Osteocyte (in vitro differentiated cells): ENCODE data around the gene FCGBP. TPM values are rescaled to one million over a fixed set of nuclear protein-coding genes. Genes with fewer than 3 reads are reported as not detected.

Source experiments
- DNase-seq: peaks from one replicate; pipeline ENCODE4 v3.0.0; 2021; ENCODE audit warnings: mixed read lengths; ENCODE audit not compliant: unreplicated experiment; ENCODE audit errors: extremely low spot score
- H3K27ac Mint-ChIP-seq: one replicate; pipeline ENCODE4 v1.8.0; 2021; ENCODE audit warnings: mild to moderate bottlenecking, mixed read lengths; ENCODE audit not compliant: unreplicated experiment
- H3K27me3 Mint-ChIP-seq: one replicate; pipeline ENCODE4 v1.8.0; 2021; ENCODE audit warnings: mixed read lengths; ENCODE audit not compliant: unreplicated experiment
- H3K36me3 Mint-ChIP-seq: one replicate; pipeline ENCODE4 v1.8.0; 2021; ENCODE audit warnings: mixed read lengths; ENCODE audit not compliant: unreplicated experiment
- H3K4me1 Mint-ChIP-seq: one replicate; pipeline ENCODE4 v1.8.0; 2021; ENCODE audit warnings: mixed read lengths; ENCODE audit not compliant: unreplicated experiment
- H3K4me3 Mint-ChIP-seq: one replicate; pipeline ENCODE4 v1.8.0; 2021; ENCODE audit warnings: mild to moderate bottlenecking, moderate library complexity, mixed read lengths; ENCODE audit not compliant: unreplicated experiment
- H3K9me3 Mint-ChIP-seq: one replicate; pipeline ENCODE4 v1.8.0; 2021; ENCODE audit warnings: mixed read lengths; ENCODE audit not compliant: unreplicated experiment
- CTCF ChIP-seq: fragments of 200-600 bp; sonication (generic); IDR thresholded peaks from 2 replicates; pipeline ENCODE4 v1.5.0; 2021; ENCODE audit warnings: antibody characterized with exemption, mild to moderate bottlenecking, moderate library complexity
- total RNA-seq: library from RNA; stranded (reverse); gene quantifications from 2 replicates; pipeline ENCODE4 v1.2.1, GENCODE V29; 2021

FCGBP gene
- total RNA-seq, 1 donor from 2014 or later: 0.38 TPM

- Mint-ChIP-seq H3K4me3 (no peak overlapping the region), H3K4me1 (peaks cover 24% of the 10 kb centered on the region), H3K27ac (no peak overlapping the region), H3K27me3 (no peaks in the 10 kb centered on the region), H3K9me3 (peaks cover 13% of the 10 kb centered on the region), H3K36me3 (peaks cover 4% of the 10 kb centered on the region)
- no peak for DNase-seq
- TF ChIP-seq CTCF: no peak
Observed at GRCh38 chr19:39943586-39943985, 9.2 kb upstream of the FCGBP start.

- Mint-ChIP-seq H3K4me3 (no peak overlapping the region), H3K27ac (peak overlapping the region; percentile 59), H3K4me1 (peaks cover 24% of the 10 kb centered on the region), H3K36me3 (peaks cover 4% of the 10 kb centered on the region), H3K27me3 (no peaks in the 10 kb centered on the region), H3K9me3 (peaks cover 13% of the 10 kb centered on the region)
- no peak for TF ChIP-seq CTCF
- peak; percentile 40 for DNase-seq
Observed at GRCh38 chr19:39942366-39942730, 7.9 kb upstream of the FCGBP start.

GRCh38 chr19:39941615-39942365 lies 7.4 kb upstream of the FCGBP start:
- peak overlapping the region; percentile 59 for H3K27ac Mint-ChIP-seq
- H3K27me3 Mint-ChIP-seq: no peaks in the 10 kb centered on the region
- H3K36me3 Mint-ChIP-seq: peaks cover 4% of the 10 kb centered on the region
- DNase-seq: peak; percentile 42
- no peak overlapping the region for H3K4me3 Mint-ChIP-seq
- peaks cover 24% of the 10 kb centered on the region for H3K4me1 Mint-ChIP-seq
- TF ChIP-seq CTCF: no peak
- H3K9me3 Mint-ChIP-seq: peaks cover 13% of the 10 kb centered on the region

- Mint-ChIP-seq H3K27me3 (no peaks in the 10 kb centered on the region), H3K9me3 (peaks cover 13% of the 10 kb centered on the region), H3K36me3 (peaks cover 4% of the 10 kb centered on the region), H3K27ac (peak overlapping the region; percentile 59), H3K4me3 (no peak overlapping the region), H3K4me1 (peaks cover 24% of the 10 kb centered on the region)
- no peak for TF ChIP-seq CTCF
- peak; percentile 62 for DNase-seq
Observed at GRCh38 chr19:39941151-39941550, 6.7 kb upstream of the FCGBP start.

- Mint-ChIP-seq H3K4me1 (peaks cover 24% of the 10 kb centered on the region), H3K36me3 (peaks cover 4% of the 10 kb centered on the region), H3K4me3 (no peak overlapping the region), H3K9me3 (peaks cover 13% of the 10 kb centered on the region), H3K27ac (no peak overlapping the region), H3K27me3 (no peaks in the 10 kb centered on the region)
- DNase-seq: no peak
- no peak for TF ChIP-seq CTCF
Observed at GRCh38 chr19:39940221-39940833, 5.9 kb upstream of the FCGBP start.
